SU-DHL-6 (cell line): Measurements from ENCODE around the gene ANTXR1.

ENCODE experiments used
- H2AFZ ChIP-seq: fragments of 200-600 bp; sonication (generic); 2 replicates; pipeline ENCODE4 v1.6.1; 2014; ENCODE audit warnings: low read depth, mild to moderate bottlenecking, moderate library complexity, mixed read lengths, antibody characterized with exemption, low read length; ENCODE audit not compliant: severe bottlenecking
- H3F3A ChIP-seq: fragments of 200-600 bp; shearing (Covaris generic); 2 replicates; pipeline ENCODE4 v1.6.0; 2016; ENCODE audit warnings: antibody characterized with exemption, mild to moderate bottlenecking; ENCODE audit not compliant: insufficient read depth
- H3K27ac ChIP-seq: fragments of 200-600 bp; sonication (generic); 2 replicates; pipeline ENCODE4 v1.5.1; 2016; ENCODE audit warnings: low read depth, mild to moderate bottlenecking, low read length, moderate library complexity, mixed read lengths
- H3K27me3 ChIP-seq: fragments of 200-600 bp; sonication (generic), shearing (Covaris generic); 2 replicates; pipeline ENCODE4 v1.6.0; 2014; ENCODE audit warnings: mild to moderate bottlenecking, low read length
- H3K36me3 ChIP-seq: fragments of 200-600 bp; sonication (generic); 2 replicates; pipeline ENCODE4 v1.6.1; 2014; ENCODE audit warnings: mild to moderate bottlenecking, low read length, mixed read lengths
- H3K4me2 ChIP-seq: fragments of 300-600, 200-600 bp; shearing (Covaris generic), sonication (generic); 2 replicates; pipeline ENCODE4 v1.6.0; 2014; ENCODE audit warnings: low read length, low read depth, mild to moderate bottlenecking; ENCODE audit not compliant: poor library complexity, severe bottlenecking
- H3K4me3 ChIP-seq: fragments of 200-600 bp; sonication (generic); 2 replicates; pipeline ENCODE4 v1.5.1; 2014; ENCODE audit warnings: antibody characterized with exemption, low read length, mild to moderate bottlenecking, mixed read lengths; ENCODE audit not compliant: insufficient read depth, poor library complexity, severe bottlenecking
- H3K79me2 ChIP-seq: fragments of 200-600 bp; sonication (generic); 2 replicates; pipeline ENCODE4 v1.6.1; 2014; ENCODE audit warnings: mild to moderate bottlenecking, low read length, moderate library complexity; ENCODE audit not compliant: insufficient read depth
- H3K9ac ChIP-seq: fragments of 200-600 bp; sonication (generic); 2 replicates; pipeline ENCODE4 v1.7.0; 2014; ENCODE audit warnings: mild to moderate bottlenecking, low read length
- H3K9me2 ChIP-seq: fragments of 200-600 bp; sonication (generic); replicated peaks from 2 replicates; pipeline ENCODE4 v1.6.1; 2014; ENCODE audit warnings: low read length; ENCODE audit not compliant: insufficient read depth
- H3K9me3 ChIP-seq: fragments of 200-600 bp; sonication (generic); 2 replicates; pipeline ENCODE4 v1.6.1; 2014; ENCODE audit warnings: low read length, mixed read lengths; ENCODE audit not compliant: insufficient read depth
- H4K20me1 ChIP-seq: fragments of 200-600 bp; sonication (generic); 2 replicates; pipeline ENCODE4 v1.6.1; 2014; ENCODE audit warnings: low read depth, mild to moderate bottlenecking, antibody characterized with exemption, low read length, moderate library complexity, mixed read lengths
- CTCF ChIP-seq: fragments of 200-600 bp; sonication (generic); IDR thresholded peaks from one replicate; pipeline ENCODE4 v1.5.1; 2017; ENCODE audit warnings: antibody characterized with exemption, mild to moderate bottlenecking, low read length, moderate library complexity; ENCODE audit not compliant: insufficient read depth, poor library complexity, severe bottlenecking
- EZH2phosphoT487 ChIP-seq: fragments of 200-600 bp; sonication (generic), shearing (Covaris generic); conservative IDR thresholded peaks from 2 replicates; pipeline ENCODE4 v1.6.1; 2018; ENCODE audit warnings: mild to moderate bottlenecking, antibody characterized with exemption, low read length, moderate library complexity, mixed read lengths

ANTXR1 gene

GRCh38 chr2:69022548-69022947 is 9.6 kb downstream of the ANTXR1 start:
- Histone ChIP-seq H4K20me1 (no peaks in the 10 kb centered on the region), H3K27ac (no peak overlapping the region), H3F3A (no peaks in the 10 kb centered on the region), H3K4me2 (no peak overlapping the region), H3K27me3 (no peaks in the 10 kb centered on the region), H3K9me2 (no peaks in the 10 kb centered on the region), H3K9me3 (no peaks in the 10 kb centered on the region), H3K9ac (no peak overlapping the region), H2AFZ (no peak overlapping the region), H3K36me3 (no peaks in the 10 kb centered on the region), H3K79me2 (no peaks in the 10 kb centered on the region), H3K4me3 (no peak overlapping the region)
- TF ChIP-seq EZH2phosphoT487, result no peak

- Histone ChIP-seq H3K9ac (no peak overlapping the region), H3K9me2 (no peaks in the 10 kb centered on the region), H3K4me2 (no peak overlapping the region), H4K20me1 (no peaks in the 10 kb centered on the region), H3K79me2 (no peaks in the 10 kb centered on the region), H3F3A (no peaks in the 10 kb centered on the region), H3K4me3 (no peak overlapping the region), H3K27me3 (no peaks in the 10 kb centered on the region), H3K36me3 (no peaks in the 10 kb centered on the region), H2AFZ (no peak overlapping the region), H3K27ac (no peak overlapping the region), H3K9me3 (no peaks in the 10 kb centered on the region)
- TF ChIP-seq CTCF, result no peak
- TF ChIP-seq EZH2phosphoT487, result no peak
These were observed 10.3 kb downstream of the ANTXR1 start for GRCh38 chr2:69023236-69023635.

GRCh38 chr2:69026026-69026425 is 13.0 kb downstream of the ANTXR1 start:
- Histone ChIP-seq H3K4me3 (no peak overlapping the region), H3K36me3 (no peaks in the 10 kb centered on the region), H3K27me3 (no peaks in the 10 kb centered on the region), H4K20me1 (no peaks in the 10 kb centered on the region), H3K9me3 (no peaks in the 10 kb centered on the region), H3K9ac (no peak overlapping the region), H3K79me2 (no peaks in the 10 kb centered on the region), H3K27ac (no peak overlapping the region), H3K9me2 (no peaks in the 10 kb centered on the region), H2AFZ (no peak overlapping the region), H3K4me2 (no peak overlapping the region), H3F3A (no peaks in the 10 kb centered on the region)
- TF ChIP-seq EZH2phosphoT487 (no peak), CTCF (peak; percentile 71)

- Histone ChIP-seq H3K36me3 (no peaks in the 10 kb centered on the region), H3K9ac (no peak overlapping the region), H4K20me1 (no peaks in the 10 kb centered on the region), H3K27me3 (no peaks in the 10 kb centered on the region), H2AFZ (no peak overlapping the region), H3K4me3 (no peak overlapping the region), H3F3A (no peaks in the 10 kb centered on the region), H3K4me2 (no peak overlapping the region), H3K9me2 (no peaks in the 10 kb centered on the region), H3K79me2 (no peaks in the 10 kb centered on the region), H3K9me3 (no peaks in the 10 kb centered on the region), H3K27ac (no peak overlapping the region)
- no peak for TF ChIP-seq CTCF
- no peak for TF ChIP-seq EZH2phosphoT487
These were observed 13.9 kb downstream of the ANTXR1 start for GRCh38 chr2:69026691-69027459.
